Thoracic aorta (tissue), 2 donors: ENCODE results near the gene STK38L. TPM values are rescaled to one million over a fixed set of nuclear protein-coding genes. Genes with fewer than 3 reads are reported as not detected.

Experiments
- ATAC-seq: fragments of 150-250 bp; one replicate; pipeline ENCODE4 v1.8.0; 2017; ENCODE audit warnings: low read depth; ENCODE audit not compliant: insufficient number of reproducible peaks, low FRiP score
- DNase-seq: peaks from one replicate; pipeline ENCODE4 v3.0.0-alpha.2; 2020; ENCODE audit warnings: low spot score
- H3K27ac ChIP-seq, 2 donors: fragments of 200-600 bp; sonication (generic); 1 replicate in 1 of 2; 2 replicates in 1 of 2; pipeline ENCODE4 v1.5.1; 2016; ENCODE audit warnings: mild to moderate bottlenecking in 2 of 2, moderate library complexity in 2 of 2
- H3K27me3 ChIP-seq: fragments of 200-600 bp; sonication (generic); replicated peaks from 2 replicates; pipeline ENCODE4 v1.6.0; 2016; ENCODE audit warnings: mild to moderate bottlenecking; ENCODE audit not compliant: insufficient read depth
- H3K36me3 ChIP-seq: fragments of 200-600 bp; sonication (generic); one replicate; pipeline ENCODE4 v1.5.1; 2016
- H3K4me1 ChIP-seq, 2 donors: fragments of 200-600 bp; sonication (generic); 1 replicate in 1 of 2; 2 replicates in 1 of 2; pipeline versions ENCODE4 v1.5.1 to v1.6.0; 2016; ENCODE audit warnings: low read depth in 2 of 2, mild to moderate bottlenecking in 1 of 2; ENCODE audit not compliant: control insufficient read depth in 1 of 2
- H3K4me3 ChIP-seq: fragments of 200-600 bp; sonication (generic); 2 replicates; pipeline ENCODE4 v1.5.1; 2016; ENCODE audit warnings: mild to moderate bottlenecking
- H3K9me3 ChIP-seq: fragments of 200-600 bp; sonication (generic); 2 replicates; pipeline ENCODE4 v1.5.1; 2016
- CTCF ChIP-seq: fragments of 200-600 bp; sonication (generic); IDR thresholded peaks from one replicate; pipeline ENCODE4 v1.5.1; 2019; ENCODE audit warnings: antibody characterized with exemption
- total RNA-seq, 2 donors: library from RNA; depleted of rRNA; stranded (reverse); fragments of >200 nt; gene quantifications; one replicate each; pipeline versions ENCODE4 v1.1.0 to v1.2.3, GENCODE V29; 2016

The STK38L gene
- total RNA-seq, 2 donors from 2014 or later: 216 to 227 TPM

DNA sequence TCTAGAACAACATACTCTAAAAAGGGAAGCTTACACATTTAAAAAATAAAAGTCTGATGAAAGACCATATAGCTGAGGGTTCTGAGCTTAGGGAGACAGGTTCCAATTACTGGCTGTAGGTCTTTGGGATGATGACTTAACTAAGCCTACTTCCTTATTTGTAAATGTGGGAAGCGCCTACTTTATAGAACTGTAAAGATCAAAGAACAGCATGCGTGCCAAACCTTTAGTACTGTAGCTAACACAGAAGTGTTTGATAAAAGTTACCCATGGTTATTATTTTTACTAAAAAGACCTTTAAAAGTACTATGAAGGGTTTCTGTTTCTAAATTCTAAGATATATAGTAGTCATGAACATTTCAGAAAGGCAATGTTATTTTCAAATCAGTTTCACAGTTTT, 35.7 kb downstream of the STK38L start:
- no peak for DNase-seq
- no peaks in the 10 kb centered on the region for H3K9me3 ChIP-seq
- TF ChIP-seq CTCF: no peak
- H3K27me3 ChIP-seq: no peaks in the 10 kb centered on the region
- H3K36me3 ChIP-seq: no peaks in the 10 kb centered on the region
- H3K27ac ChIP-seq: peak overlapping the region; percentile 53 to 87
- no peak overlapping the region for H3K4me3 ChIP-seq
- H3K4me1 ChIP-seq: peaks cover 74 to 92% of the 10 kb centered on the region in 2 donors
- no peak for ATAC-seq

DNA sequence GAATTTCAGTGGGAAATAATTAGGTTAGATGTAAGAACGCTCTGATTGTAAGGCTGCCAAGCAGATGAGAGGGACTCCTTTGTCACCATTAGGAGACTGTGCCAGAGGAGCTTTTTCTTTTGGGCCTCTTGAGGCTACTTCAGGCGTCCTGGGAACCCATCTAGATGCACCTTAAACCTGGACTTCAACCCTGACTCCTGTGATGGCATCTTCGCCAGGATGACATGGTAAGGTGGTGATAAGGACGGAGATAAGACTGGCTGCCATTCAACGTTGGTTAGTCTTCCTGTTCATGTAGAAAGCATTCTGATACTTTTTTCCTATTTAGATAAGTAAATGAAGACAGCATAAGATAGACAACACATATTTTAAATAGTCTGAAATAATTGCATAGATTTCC, 36.3 kb downstream of the STK38L start:
- Histone ChIP-seq H3K27ac (peak overlapping the region; percentile 6 to 87), H3K27me3 (no peaks in the 10 kb centered on the region), H3K4me1 (peaks cover 74 to 89% of the 10 kb centered on the region in 2 donors), H3K36me3 (no peaks in the 10 kb centered on the region), H3K4me3 (peak overlapping the region; percentile 31), H3K9me3 (no peaks in the 10 kb centered on the region)
- TF ChIP-seq CTCF: no peak
- ATAC-seq: no peak
- DNase-seq: no peak

DNA sequence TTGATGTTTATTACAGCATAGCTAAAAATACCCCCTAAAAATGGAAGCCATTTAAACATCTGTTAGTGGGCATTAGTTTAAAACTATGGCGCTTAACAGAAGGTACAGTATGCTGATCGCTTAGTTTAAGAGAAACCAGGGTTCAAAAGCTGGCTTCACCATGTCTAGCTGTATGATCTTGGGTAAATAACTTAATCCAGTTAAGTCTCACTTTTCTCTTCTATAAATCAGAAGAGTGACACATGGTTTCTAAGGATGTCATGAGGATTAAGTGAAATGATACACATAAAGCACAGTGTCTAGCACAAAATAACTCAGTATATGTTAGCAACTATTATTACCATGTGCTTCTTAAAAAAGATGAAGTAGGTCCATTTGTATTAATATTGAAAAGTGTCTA, 38.7 kb downstream of the STK38L start:
- DNase-seq: no peak
- ATAC-seq: no peak
- no peaks in the 10 kb centered on the region for H3K9me3 ChIP-seq
- H3K27ac ChIP-seq: peak overlapping the region in 1 of 2 donors; percentile 23
- no peaks in the 10 kb centered on the region for H3K36me3 ChIP-seq
- H3K4me3 ChIP-seq: no peak overlapping the region
- H3K27me3 ChIP-seq: no peaks in the 10 kb centered on the region
- H3K4me1 ChIP-seq: peaks cover 73 to 86% of the 10 kb centered on the region in 2 donors
- no peak for TF ChIP-seq CTCF

DNA sequence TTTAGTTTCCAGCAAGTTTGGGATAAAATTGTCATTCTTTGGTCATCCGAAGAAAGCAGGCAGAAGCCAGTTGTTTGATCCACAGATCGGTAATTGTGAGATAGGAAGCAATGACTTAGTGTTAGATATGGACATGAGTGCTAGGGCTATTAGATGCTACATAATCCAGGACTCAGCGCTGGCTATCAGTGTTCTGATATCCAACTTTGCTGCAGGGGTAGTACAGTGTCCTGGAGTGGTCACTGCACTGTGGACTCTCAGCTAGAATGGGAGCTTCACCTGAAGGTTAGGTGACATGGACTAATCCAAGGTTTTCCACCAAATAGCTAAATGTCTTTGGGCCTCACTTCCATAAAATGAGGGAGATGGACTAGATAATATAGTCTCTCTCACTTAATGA, 39.9 kb downstream of the STK38L start:
- ATAC-seq (no peak), DNase-seq (no peak)
- Histone ChIP-seq H3K4me1 (peaks cover 64 to 78% of the 10 kb centered on the region in 2 donors), H3K9me3 (no peaks in the 10 kb centered on the region), H3K4me3 (no peak overlapping the region), H3K36me3 (no peaks in the 10 kb centered on the region), H3K27me3 (no peaks in the 10 kb centered on the region), H3K27ac (peak overlapping the region; percentile 41 to 91)
- no peak for TF ChIP-seq CTCF

- Histone ChIP-seq H3K4me3 (peak overlapping the region; percentile 47), H3K27me3 (no peaks in the 10 kb centered on the region), H3K9me3 (no peaks in the 10 kb centered on the region), H3K36me3 (no peaks in the 10 kb centered on the region), H3K4me1 (peaks cover 65 to 79% of the 10 kb centered on the region in 2 donors), H3K27ac (peak overlapping the region; percentile 87 to 91)
- no peak for TF ChIP-seq CTCF
- ATAC-seq (no peak), DNase-seq (no peak)
Measured at GRCh38 chr12:27284751-27285150, 40.7 kb downstream of the STK38L start.
